GM12865 (cell line): ENCODE results near the gene MARK4.

Source experiments
- DNase-seq: peaks from one replicate; pipeline ENCODE4 v3.0.0; 2010; ENCODE audit warnings: low read depth
- H3K4me3 ChIP-seq: 2 replicates; pipeline ENCODE4 v1.5.1; 2011; ENCODE audit warnings: mild to moderate bottlenecking, low read depth, low read length, control low read depth
- TF ChIP-seq, protein P1 (sequence below): IDR thresholded peaks from 2 replicates; pipeline ENCODE4 v1.5.1; 2011; ENCODE audit warnings: low read length, control low read depth, low read depth, inconsistent platforms; ENCODE audit not compliant: insufficient read depth; ENCODE audit errors: missing control alignments

Gene MARK4

DNA sequence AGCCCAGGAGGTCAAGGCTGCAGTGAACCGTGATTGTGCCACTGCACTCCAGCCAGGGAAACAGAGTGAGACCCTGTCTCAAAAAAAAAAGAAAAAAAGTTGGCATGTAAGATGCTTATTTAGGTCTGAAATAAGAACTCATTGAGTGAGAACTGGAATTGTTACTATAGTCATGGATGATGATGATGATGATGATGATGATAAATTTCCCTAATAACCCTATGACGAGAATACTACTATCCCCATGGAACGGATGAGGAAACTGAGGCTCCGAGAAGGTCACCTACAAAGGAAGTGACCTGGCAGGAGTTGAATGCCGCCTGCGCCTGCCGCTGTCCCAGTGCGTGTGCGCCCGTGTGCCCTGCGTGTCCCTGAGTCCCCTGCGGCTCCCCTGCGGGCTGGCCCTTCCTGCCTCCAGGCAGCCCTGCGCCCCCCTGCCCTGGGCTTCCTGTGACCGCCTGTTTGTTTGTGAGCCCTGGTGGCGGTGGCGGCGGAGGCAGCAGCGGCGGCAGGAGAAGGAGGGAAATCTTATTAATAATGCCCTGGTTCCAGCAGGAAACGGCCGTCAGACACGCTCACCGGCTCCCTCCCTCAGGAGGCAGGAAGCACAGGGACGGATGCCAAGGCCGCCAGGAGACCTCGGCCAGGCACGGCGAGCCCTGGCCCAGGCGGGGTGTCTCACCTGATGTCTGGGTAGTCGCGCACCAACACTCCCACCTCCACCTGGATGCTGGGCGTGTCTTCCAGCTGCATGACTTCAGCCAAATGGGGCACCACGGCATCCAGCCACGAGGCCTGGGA lies 35.5 kb upstream of the MARK4 start:
- TF ChIP-seq, protein P1, sequence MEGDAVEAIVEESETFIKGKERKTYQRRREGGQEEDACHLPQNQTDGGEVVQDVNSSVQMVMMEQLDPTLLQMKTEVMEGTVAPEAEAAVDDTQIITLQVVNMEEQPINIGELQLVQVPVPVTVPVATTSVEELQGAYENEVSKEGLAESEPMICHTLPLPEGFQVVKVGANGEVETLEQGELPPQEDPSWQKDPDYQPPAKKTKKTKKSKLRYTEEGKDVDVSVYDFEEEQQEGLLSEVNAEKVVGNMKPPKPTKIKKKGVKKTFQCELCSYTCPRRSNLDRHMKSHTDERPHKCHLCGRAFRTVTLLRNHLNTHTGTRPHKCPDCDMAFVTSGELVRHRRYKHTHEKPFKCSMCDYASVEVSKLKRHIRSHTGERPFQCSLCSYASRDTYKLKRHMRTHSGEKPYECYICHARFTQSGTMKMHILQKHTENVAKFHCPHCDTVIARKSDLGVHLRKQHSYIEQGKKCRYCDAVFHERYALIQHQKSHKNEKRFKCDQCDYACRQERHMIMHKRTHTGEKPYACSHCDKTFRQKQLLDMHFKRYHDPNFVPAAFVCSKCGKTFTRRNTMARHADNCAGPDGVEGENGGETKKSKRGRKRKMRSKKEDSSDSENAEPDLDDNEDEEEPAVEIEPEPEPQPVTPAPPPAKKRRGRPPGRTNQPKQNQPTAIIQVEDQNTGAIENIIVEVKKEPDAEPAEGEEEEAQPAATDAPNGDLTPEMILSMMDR = no peak
- DNase-seq = no peak
- H3K4me3 ChIP-seq = no peak overlapping the region

DNA sequence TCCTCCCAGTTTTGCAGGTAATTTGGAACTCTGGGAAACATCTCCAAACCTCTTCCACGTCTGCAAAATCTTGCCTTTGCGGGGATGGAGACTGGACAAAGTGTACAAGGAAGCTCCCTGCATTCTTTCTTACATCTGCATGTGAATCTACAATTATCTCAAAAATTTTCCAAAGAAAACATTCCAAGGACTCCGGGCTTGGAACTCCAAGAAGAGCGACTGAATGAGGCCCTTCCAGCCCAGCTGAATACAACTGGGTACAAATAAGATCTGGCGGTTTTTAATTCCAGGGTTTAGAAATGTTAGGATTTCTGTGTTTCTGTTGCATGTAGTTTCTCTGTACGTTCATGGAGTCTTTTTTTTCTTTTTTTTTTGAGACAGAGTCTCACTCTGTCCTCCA lies 34.4 kb upstream of the MARK4 start:
- H3K4me3 ChIP-seq = no peak overlapping the region

DNA sequence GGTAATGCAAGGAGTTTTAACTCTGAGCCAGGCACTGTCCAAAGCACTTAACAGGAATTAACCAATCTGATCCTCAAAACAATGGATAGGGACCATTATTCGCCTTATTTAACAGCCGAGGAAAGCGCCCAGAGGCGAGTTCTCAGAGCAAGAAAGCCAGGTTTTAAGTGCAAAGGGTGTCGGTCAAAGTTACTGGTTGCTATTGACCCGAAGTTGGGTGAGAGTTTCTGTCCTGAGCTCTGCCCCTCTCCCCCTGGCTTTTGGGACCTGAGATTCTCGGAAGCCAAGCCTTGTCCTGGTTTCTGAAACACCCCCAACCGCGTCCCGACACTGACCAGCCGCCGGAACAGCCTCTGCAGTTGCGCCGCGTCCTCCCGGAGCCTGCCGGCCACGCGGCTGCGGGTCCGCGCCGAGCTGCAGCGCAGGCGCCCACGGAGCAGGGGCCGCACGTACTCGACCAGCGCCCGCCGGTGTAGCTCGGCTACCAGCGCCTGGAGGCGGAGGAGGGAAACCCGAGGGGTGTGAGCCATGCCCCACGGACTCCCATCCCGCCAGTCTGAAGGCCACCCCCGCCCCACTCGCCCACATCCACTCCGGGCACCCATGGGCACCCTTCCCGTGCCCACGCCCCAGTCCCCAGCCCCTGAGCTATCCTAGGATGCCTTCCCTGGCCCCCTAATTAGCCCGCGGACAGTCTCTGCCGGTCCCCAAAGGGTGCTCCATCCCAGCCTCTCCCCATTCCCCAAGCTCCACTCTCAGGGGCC lies 33.7 kb upstream of the MARK4 start:
- no peak for DNase-seq
- no peak overlapping the region for H3K4me3 ChIP-seq
- TF ChIP-seq, protein P1 = no peak

More for the DNA sequence above, 34.4 kb upstream of the MARK4 start:
- TF ChIP-seq, protein P1 = no peak
- no peak for DNase-seq

DNA sequence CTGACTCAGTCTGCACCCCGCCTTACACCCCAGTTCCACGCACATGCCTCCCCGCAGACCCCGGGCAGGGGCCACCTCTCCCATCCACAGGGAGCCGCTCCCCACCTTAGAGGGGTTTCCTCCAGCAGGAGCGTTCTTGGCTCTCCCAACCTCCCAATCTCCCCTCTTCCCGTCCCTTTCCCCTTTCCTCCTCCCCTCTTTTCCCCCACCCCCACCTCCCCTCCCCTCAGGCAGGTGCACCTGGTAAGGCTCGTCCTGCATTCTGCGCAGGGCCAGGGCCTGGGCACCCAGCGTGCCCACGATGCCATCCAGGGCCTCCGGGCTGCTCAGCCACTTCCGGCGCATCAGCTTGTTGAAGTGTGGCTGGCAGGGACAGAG lies 33.1 kb upstream of the MARK4 start:
- TF ChIP-seq, protein P1 = no peak
- no peak overlapping the region for H3K4me3 ChIP-seq
- DNase-seq = no peak

DNA sequence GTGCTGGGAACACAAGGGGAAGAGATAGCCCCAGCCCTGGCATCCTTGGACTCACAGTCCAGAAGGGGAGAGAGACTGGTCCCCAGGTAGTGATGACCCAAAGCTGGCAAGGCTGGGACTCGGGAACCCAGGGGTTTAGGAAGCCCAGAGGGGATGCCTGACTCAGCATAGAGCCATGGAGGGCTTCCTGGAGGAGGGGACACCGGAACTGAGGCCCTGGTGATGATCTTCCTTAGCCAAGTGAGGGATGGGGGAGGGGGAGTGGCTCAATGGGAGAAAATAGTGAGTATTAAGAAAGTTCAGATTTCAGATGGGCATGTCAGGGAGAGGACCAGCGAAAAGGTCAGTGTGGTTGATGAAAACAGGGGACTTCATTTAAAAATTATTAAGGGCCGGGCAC lies 32.6 kb upstream of the MARK4 start:
- no peak for DNase-seq
- no peak overlapping the region for H3K4me3 ChIP-seq
- TF ChIP-seq, protein P1 = no peak

DNA sequence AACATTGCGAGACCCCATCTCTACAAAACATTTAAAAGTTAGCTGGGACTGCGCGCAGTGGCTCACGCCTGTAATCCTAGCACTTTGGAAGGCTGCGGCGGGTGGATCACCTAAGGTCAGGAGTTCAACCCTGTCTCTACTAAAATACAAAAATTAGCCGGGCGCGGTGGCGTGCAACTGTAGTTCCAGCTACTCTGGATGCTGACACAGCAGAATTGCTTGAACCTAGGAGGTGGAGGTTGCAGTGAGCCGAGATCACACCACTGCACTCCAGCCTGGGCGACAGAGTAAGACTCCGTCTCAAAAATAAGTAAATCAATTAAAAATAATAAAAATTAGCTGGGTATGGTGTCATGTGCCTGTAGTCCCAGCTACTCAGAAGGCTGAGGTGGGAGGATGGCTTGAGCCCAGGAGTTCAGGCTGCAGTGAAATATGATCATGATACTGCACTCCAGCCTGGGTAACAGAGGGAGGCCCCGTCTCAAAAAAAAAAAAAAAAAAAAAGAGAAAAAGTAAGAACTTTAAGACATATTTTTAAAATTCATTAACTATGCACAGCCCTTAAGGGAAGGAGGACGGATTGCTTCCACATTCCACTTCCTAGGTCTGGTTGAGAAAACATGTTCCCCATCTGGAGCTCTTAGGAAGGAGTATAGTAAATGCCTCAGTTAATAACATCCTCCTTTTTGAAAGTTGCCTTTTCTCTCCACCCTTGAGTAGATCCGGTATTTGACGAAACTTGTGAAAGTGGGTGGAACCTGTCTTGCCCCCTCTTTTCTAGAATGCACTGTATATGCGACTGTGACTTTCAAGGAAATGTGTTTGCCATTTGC lies 31.9 kb upstream of the MARK4 start:
- TF ChIP-seq, protein P1 = no peak
- peak; percentile 20 for DNase-seq
- no peak overlapping the region for H3K4me3 ChIP-seq
